H9 (cell line): ENCODE results near the gene LINGO1. TPM values are rescaled to one million over a fixed set of nuclear protein-coding genes. Genes with fewer than 3 reads are reported as not detected.

Experiments
- DNase-seq: peaks from one replicate; pipeline ENCODE4 v3.0.0-alpha.2; 2017
- H2AFZ ChIP-seq: one replicate; pipeline ENCODE4 v1.6.1; 2013; ENCODE audit warnings: mild to moderate bottlenecking, low read length, control low read depth, moderate library complexity
- H2AK5ac ChIP-seq: 2 replicates; pipeline ENCODE4 v1.6.1; 2013; ENCODE audit warnings: low read length, control low read depth, mixed read lengths; ENCODE audit not compliant: insufficient read length
- H2BK120ac ChIP-seq: one replicate; pipeline ENCODE4 v1.6.1; 2013; ENCODE audit warnings: low read depth, mild to moderate bottlenecking, low read length, control low read depth, inconsistent platforms; ENCODE audit not compliant: poor library complexity, severe bottlenecking
- H2BK12ac ChIP-seq: 2 replicates; pipeline ENCODE4 v1.6.1; 2013; ENCODE audit warnings: low read length, control low read depth, mixed read lengths, low read depth; ENCODE audit not compliant: insufficient read length
- H2BK15ac ChIP-seq: 2 replicates; pipeline ENCODE4 v1.6.1; 2013; ENCODE audit warnings: low read depth, low read length, control low read depth
- H2BK20ac ChIP-seq: one replicate; pipeline ENCODE4 v1.6.1; 2013; ENCODE audit warnings: low read depth, mild to moderate bottlenecking, low read length, control low read depth, inconsistent platforms; ENCODE audit not compliant: poor library complexity, severe bottlenecking
- H2BK5ac ChIP-seq: 2 replicates; pipeline ENCODE4 v1.6.1; 2013; ENCODE audit warnings: low read length, control low read depth, mixed read lengths; ENCODE audit not compliant: insufficient read length
- H3K14ac ChIP-seq: 2 replicates; pipeline ENCODE4 v1.6.1; 2013; ENCODE audit warnings: low read length, control low read depth; ENCODE audit not compliant: insufficient read depth
- H3K18ac ChIP-seq: 2 replicates; pipeline ENCODE4 v1.6.1; 2013; ENCODE audit warnings: low read depth, mild to moderate bottlenecking, mixed read lengths, low read length, control low read depth; ENCODE audit not compliant: insufficient read length
- H3K23ac ChIP-seq: 2 replicates; pipeline ENCODE4 v1.6.1; 2013; ENCODE audit warnings: low read length, control low read depth, mixed read lengths, low read depth; ENCODE audit not compliant: insufficient read length
- H3K23me2 ChIP-seq: 2 replicates; pipeline ENCODE4 v1.6.1; 2013; ENCODE audit warnings: low read depth, mild to moderate bottlenecking, mixed read lengths, low read length, control low read depth; ENCODE audit not compliant: insufficient read length, poor library complexity, severe bottlenecking
- H3K27ac ChIP-seq: 2 replicates; pipeline ENCODE4 v1.5.1; 2013; ENCODE audit warnings: low read length, control low read depth, mixed read lengths, low read depth; ENCODE audit not compliant: insufficient read length
- H3K27me3 ChIP-seq: 2 replicates; pipeline ENCODE4 v1.6.1; 2013; ENCODE audit warnings: low read length, control low read depth, inconsistent platforms; ENCODE audit not compliant: insufficient read depth
- H3K4ac ChIP-seq: 2 replicates; pipeline ENCODE4 v1.6.1; 2013; ENCODE audit warnings: low read depth, mild to moderate bottlenecking, control low read depth, inconsistent platforms, low read length, moderate library complexity
- H3K4me1 ChIP-seq: 2 replicates; pipeline ENCODE4 v1.6.1; 2013; ENCODE audit warnings: low read length, control low read depth, inconsistent platforms; ENCODE audit not compliant: insufficient read depth
- H3K4me2 ChIP-seq: 2 replicates; pipeline ENCODE4 v1.6.1; 2013; ENCODE audit warnings: low read length, control low read depth, mixed read lengths; ENCODE audit not compliant: insufficient read length, insufficient read depth
- H3K56ac ChIP-seq: 2 replicates; pipeline ENCODE4 v1.6.1; 2013; ENCODE audit warnings: low read depth, mild to moderate bottlenecking, mixed read lengths, low read length, control low read depth; ENCODE audit not compliant: insufficient read length
- H3K79me1 ChIP-seq: 2 replicates; pipeline ENCODE4 v1.6.1; 2013; ENCODE audit warnings: low read depth, mild to moderate bottlenecking, moderate library complexity, low read length, control low read depth, inconsistent platforms; ENCODE audit not compliant: insufficient read depth, poor library complexity, severe bottlenecking
- H3K79me2 ChIP-seq: 2 replicates; pipeline ENCODE4 v1.6.1; 2013; ENCODE audit warnings: low read length, control low read depth, inconsistent platforms; ENCODE audit not compliant: insufficient read depth
- H3K9ac ChIP-seq: 2 replicates; pipeline ENCODE4 v1.6.1; 2013; ENCODE audit warnings: low read length, control low read depth, mixed read lengths; ENCODE audit not compliant: insufficient read length; ENCODE audit errors: extremely low read depth
- H3K9me3 ChIP-seq: one replicate; pipeline ENCODE4 v1.6.1; 2013; ENCODE audit warnings: low read depth, low read length, inconsistent platforms; ENCODE audit not compliant: control insufficient read depth
- H3T11ph ChIP-seq: one replicate; pipeline ENCODE4 v1.6.1; 2013; ENCODE audit warnings: mild to moderate bottlenecking, low read length, control low read depth, inconsistent platforms
- H4K20me1 ChIP-seq: one replicate; pipeline ENCODE4 v1.6.1; 2013; ENCODE audit not compliant: control insufficient read depth, insufficient read length, insufficient read depth
- H4K5ac ChIP-seq: 2 replicates; pipeline ENCODE4 v1.6.1; 2013; ENCODE audit warnings: low read depth, mild to moderate bottlenecking, mixed read lengths, low read length, control low read depth; ENCODE audit not compliant: insufficient read length
- H4K8ac ChIP-seq: replicated peaks from 2 replicates; pipeline ENCODE4 v1.6.1; 2013; ENCODE audit warnings: low read length, control low read depth, mixed read lengths, low read depth; ENCODE audit not compliant: insufficient read length
- H4K91ac ChIP-seq: 2 replicates; pipeline ENCODE4 v1.6.1; 2013; ENCODE audit warnings: low read depth, mild to moderate bottlenecking, moderate library complexity, mixed read lengths, low read length, control low read depth; ENCODE audit not compliant: insufficient read length
- H3K27ac Mint-ChIP-seq, 3 experiments: 2 replicates in 2 of 3; 3 replicates in 1 of 3; pipeline ENCODE4 v1.8.0; 2020 to 2021; ENCODE audit warnings: mixed read lengths in 3 of 3, mild to moderate bottlenecking in 1 of 3, moderate library complexity in 1 of 3
- H3K27me3 Mint-ChIP-seq: 2 replicates; pipeline ENCODE4 v1.8.0; 2021; ENCODE audit warnings: low read depth, mild to moderate bottlenecking, moderate library complexity, mixed read lengths
- H3K36me3 Mint-ChIP-seq, 3 experiments: 2 replicates in 2 of 3; 3 replicates in 1 of 3; pipeline ENCODE4 v1.8.0; 2020 to 2021; ENCODE audit warnings: low read depth in 3 of 3, mixed read lengths in 3 of 3; ENCODE audit not compliant: insufficient read depth in 1 of 3
- H3K4me1 Mint-ChIP-seq, 2 experiments: 2 replicates each; pipeline ENCODE4 v1.8.0; 2020; ENCODE audit warnings: mixed read lengths in 2 of 2
- H3K4me3 Mint-ChIP-seq, 2 experiments: 2 replicates in 1 of 2; 3 replicates in 1 of 2; pipeline ENCODE4 v1.8.0; 2020 to 2021; ENCODE audit warnings: mild to moderate bottlenecking in 2 of 2, mixed read lengths in 2 of 2, moderate library complexity in 1 of 2
- H3K9me3 Mint-ChIP-seq, 2 experiments: 2 replicates in 1 of 2; 3 replicates in 1 of 2; pipeline ENCODE4 v1.8.0; 2020; ENCODE audit warnings: mild to moderate bottlenecking in 2 of 2, mixed read lengths in 2 of 2, moderate library complexity in 1 of 2
- WGBS: extraction: QIAGEN DNeasy Blood & Tissue Kit; methylation state at CpG from one replicate; pipeline ENCODE4 v1.1.7; 2013; ENCODE audit warnings: missing lambda C conversion rate, low lambda C conversion rate, mixed read lengths; ENCODE audit not compliant: insufficient read length; ENCODE audit errors: extremely low coverage; 5-methylcytosine and 5-hydroxymethylcytosine counted together
- total RNA-seq: library from RNA; stranded (reverse); gene quantifications from 2 replicates; pipeline ENCODE4 v1.2.1, GENCODE V29; 2021
- TF ChIP-seq, protein P1 (sequence below): fragments of 200-600 bp; sonication (generic); conservative IDR thresholded peaks from 3 replicates; pipeline ENCODE4 v1.8.0; 2021; ENCODE audit warnings: antibody characterized with exemption, mild to moderate bottlenecking

The LINGO1 gene
- total RNA-seq, 1 experiment from 2014 or later, result 41.6 TPM

DNA sequence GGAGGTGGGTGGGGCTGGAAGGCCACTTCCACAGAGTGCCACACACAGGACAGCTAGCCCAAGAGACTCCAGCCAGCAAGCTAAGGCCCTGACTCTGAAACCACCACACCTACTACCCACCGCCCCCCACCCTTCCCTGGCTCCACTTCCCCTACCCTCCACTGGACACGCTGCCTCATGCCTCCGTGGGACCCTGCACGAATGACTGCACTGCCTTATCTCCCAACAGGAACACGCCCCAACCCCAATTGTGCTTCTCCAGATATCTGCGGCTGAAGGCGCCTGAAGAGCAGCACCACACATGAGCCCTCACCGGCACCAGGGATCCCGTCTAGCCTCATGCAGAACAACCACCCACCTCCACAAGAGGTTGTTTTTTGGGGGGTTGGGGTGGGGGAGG, 2.7 kb downstream of the LINGO1 start:
- Histone ChIP-seq H2BK12ac (no peak overlapping the region), H3K23me2 (peaks cover 14% of the 10 kb centered on the region), H2AFZ (no peak overlapping the region), H3K9me3 (no peaks in the 10 kb centered on the region), H3K14ac (no peak overlapping the region; the same call in 1 of the 2 replicates), H3K79me2 (peaks cover 8% of the 10 kb centered on the region; the same call in 1 of the 2 replicates), H2BK120ac (no peak overlapping the region), H3K23ac (no peak overlapping the region), H3K4ac (no peak overlapping the region), H3K27ac (no peak overlapping the region), H3K4me1 (peaks cover 14% of the 10 kb centered on the region), H2BK5ac (no peak overlapping the region), H2BK20ac (no peak overlapping the region), H4K5ac (no peak overlapping the region), H3T11ph (no peak overlapping the region), H3K79me1 (no peaks in the 10 kb centered on the region), H3K27me3 (no peaks in the 10 kb centered on the region), H2AK5ac (no peak overlapping the region), H3K56ac (no peak overlapping the region), H4K91ac (no peak overlapping the region), H3K4me2 (no peak overlapping the region), H4K8ac (no peak overlapping the region), H3K9ac (no peak overlapping the region), H4K20me1 (no peaks in the 10 kb centered on the region), H3K18ac (no peak overlapping the region), H2BK15ac (no peak overlapping the region)
- H3K36me3 Mint-ChIP-seq, result peaks cover 0 to 6% (median 3%) of the 10 kb centered on the region in 3 experiments; a peak in 3 of 7 replicates
- DNase-seq, result no peak
- H3K4me1 Mint-ChIP-seq, result peaks cover 61 to 65% of the 10 kb centered on the region in 2 experiments
- TF ChIP-seq, protein P1, sequence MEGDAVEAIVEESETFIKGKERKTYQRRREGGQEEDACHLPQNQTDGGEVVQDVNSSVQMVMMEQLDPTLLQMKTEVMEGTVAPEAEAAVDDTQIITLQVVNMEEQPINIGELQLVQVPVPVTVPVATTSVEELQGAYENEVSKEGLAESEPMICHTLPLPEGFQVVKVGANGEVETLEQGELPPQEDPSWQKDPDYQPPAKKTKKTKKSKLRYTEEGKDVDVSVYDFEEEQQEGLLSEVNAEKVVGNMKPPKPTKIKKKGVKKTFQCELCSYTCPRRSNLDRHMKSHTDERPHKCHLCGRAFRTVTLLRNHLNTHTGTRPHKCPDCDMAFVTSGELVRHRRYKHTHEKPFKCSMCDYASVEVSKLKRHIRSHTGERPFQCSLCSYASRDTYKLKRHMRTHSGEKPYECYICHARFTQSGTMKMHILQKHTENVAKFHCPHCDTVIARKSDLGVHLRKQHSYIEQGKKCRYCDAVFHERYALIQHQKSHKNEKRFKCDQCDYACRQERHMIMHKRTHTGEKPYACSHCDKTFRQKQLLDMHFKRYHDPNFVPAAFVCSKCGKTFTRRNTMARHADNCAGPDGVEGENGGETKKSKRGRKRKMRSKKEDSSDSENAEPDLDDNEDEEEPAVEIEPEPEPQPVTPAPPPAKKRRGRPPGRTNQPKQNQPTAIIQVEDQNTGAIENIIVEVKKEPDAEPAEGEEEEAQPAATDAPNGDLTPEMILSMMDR, result no peak
- no peaks in the 10 kb centered on the region; a peak in 1 of 5 replicates for H3K9me3 Mint-ChIP-seq
- peaks cover 17% of the 10 kb centered on the region for H3K27me3 Mint-ChIP-seq
- peak overlapping the region in 1 of 3 experiments; percentile 73; a peak in 1 of 7 replicates for H3K27ac Mint-ChIP-seq
- no CpG with 5 or more reads among the region's 9 CpGs for WGBS
- peak overlapping the region in 1 of 2 experiments; percentile 64; a peak in 3 of 5 replicates for H3K4me3 Mint-ChIP-seq
